ENCODE data around the gene SLC9A8. TPM values are rescaled to one million over a fixed set of nuclear protein-coding genes. Genes with fewer than 3 reads are reported as not detected.

Gene SLC9A8
- total and polyA plus RNA-seq, 12 donors: 12.4 to 23.3 (median 17.5) TPM

- peaks cover 0 to 44% of the 10 kb centered on the region in 2 donors for H3K36me3 ChIP-seq (replicated peaks in 1 of 2)
- peak in 2 of 7 donors; percentile 19 to 37 for DNase-seq
Observed at GRCh38 chr20:49883246-49883802, 70.7 kb downstream of the SLC9A8 start.

GRCh38 chr20:49885558-49886332 lies 73.1 kb downstream of the SLC9A8 start:
- Histone ChIP-seq H3K36me3 (replicated peaks in 1 of 2) (peaks cover 0 to 46% of the 10 kb centered on the region in 2 donors), H3K9me3 (replicated peaks in 1 of 3) (no peaks in the 10 kb centered on the region), H3K4me1 (replicated peaks in 1 of 2) (peaks cover 0 to 26% of the 10 kb centered on the region in 2 donors), H3K27me3 (no peaks in the 10 kb centered on the region), H3K27ac (no peak overlapping the region), H3K4me3 (no peak overlapping the region)
- intact Hi-C loops (cut with DNase I): no loop called here
- no peak for TF ChIP-seq POLR2A (IDR thresholded peaks at IDR 0.05)
- TF ChIP-seq, protein P1, sequence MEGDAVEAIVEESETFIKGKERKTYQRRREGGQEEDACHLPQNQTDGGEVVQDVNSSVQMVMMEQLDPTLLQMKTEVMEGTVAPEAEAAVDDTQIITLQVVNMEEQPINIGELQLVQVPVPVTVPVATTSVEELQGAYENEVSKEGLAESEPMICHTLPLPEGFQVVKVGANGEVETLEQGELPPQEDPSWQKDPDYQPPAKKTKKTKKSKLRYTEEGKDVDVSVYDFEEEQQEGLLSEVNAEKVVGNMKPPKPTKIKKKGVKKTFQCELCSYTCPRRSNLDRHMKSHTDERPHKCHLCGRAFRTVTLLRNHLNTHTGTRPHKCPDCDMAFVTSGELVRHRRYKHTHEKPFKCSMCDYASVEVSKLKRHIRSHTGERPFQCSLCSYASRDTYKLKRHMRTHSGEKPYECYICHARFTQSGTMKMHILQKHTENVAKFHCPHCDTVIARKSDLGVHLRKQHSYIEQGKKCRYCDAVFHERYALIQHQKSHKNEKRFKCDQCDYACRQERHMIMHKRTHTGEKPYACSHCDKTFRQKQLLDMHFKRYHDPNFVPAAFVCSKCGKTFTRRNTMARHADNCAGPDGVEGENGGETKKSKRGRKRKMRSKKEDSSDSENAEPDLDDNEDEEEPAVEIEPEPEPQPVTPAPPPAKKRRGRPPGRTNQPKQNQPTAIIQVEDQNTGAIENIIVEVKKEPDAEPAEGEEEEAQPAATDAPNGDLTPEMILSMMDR (IDR thresholded peaks at IDR 0.05): no peak
- peak in 2 of 7 donors; percentile 16 to 41 for DNase-seq
- 90 to 95% (median 94%) methylated on average over 13 to 16 of the region's 16 CpGs for WGBS, 4 donors

More at GRCh38 chr20:49883246-49883802, 70.7 kb downstream of the SLC9A8 start:
- no peak for TF ChIP-seq POLR2A (IDR thresholded peaks at IDR 0.05)
- TF ChIP-seq, protein P1 (IDR thresholded peaks at IDR 0.05): no peak
- H3K4me1 ChIP-seq (replicated peaks in 1 of 2): peaks cover 0 to 4% of the 10 kb centered on the region in 2 donors
- no peak overlapping the region for H3K4me3 ChIP-seq
- WGBS, 4 donors: 89 to 95% (median 93%) methylated on average over 4 to 10 of the region's 10 CpGs
- intact Hi-C loops (cut with DNase I): no loop called here
- H3K27me3 ChIP-seq: no peaks in the 10 kb centered on the region
- H3K27ac ChIP-seq: no peak overlapping the region
- no peaks in the 10 kb centered on the region for H3K9me3 ChIP-seq (replicated peaks in 1 of 3)

- DNase-seq: peak in 2 of 7 donors; percentile 23 to 48
- peak overlapping the region in 2 of 5 donors; percentile 51 to 71 for H3K27ac ChIP-seq
- H3K9me3 ChIP-seq (replicated peaks in 1 of 3): no peaks in the 10 kb centered on the region
- no peak overlapping the region for H3K4me3 ChIP-seq
- no peaks in the 10 kb centered on the region for H3K27me3 ChIP-seq
- 72 to 88% (median 82%) methylated on average over 19 to 30 of the region's 30 CpGs for WGBS, 4 donors
- peaks cover 0 to 39% of the 10 kb centered on the region in 2 donors for H3K36me3 ChIP-seq (replicated peaks in 1 of 2)
- H3K4me1 ChIP-seq (replicated peaks in 1 of 2): peaks cover 0 to 27% of the 10 kb centered on the region in 2 donors
- intact Hi-C loops (cut with DNase I): no loop called here
- TF ChIP-seq, protein P1 (IDR thresholded peaks at IDR 0.05): no peak
- TF ChIP-seq POLR2A (IDR thresholded peaks at IDR 0.05): no peak
Observed at GRCh38 chr20:49886571-49887213, 74.1 kb downstream of the SLC9A8 start.

Data from adrenal gland (tissue), 12 donors.